AG04450 (cell line): ENCODE measurements around the gene SMOC1. TPM values are rescaled to one million over a fixed set of nuclear protein-coding genes. Genes with fewer than 3 reads are reported as not detected.

Experiments
- CTCF ChIA-PET: fragments of 300-600, 350-600 bp; formaldehyde crosslinking; extraction: SDS; loops from one replicate; lab custom pipeline; 2022; ENCODE audit warnings: antibody characterized with exemption, inconsistent platforms; lab: Charles Lee
- POLR2A ChIA-PET: fragments of 350-600 bp; formaldehyde crosslinking; extraction: SDS; loops from one replicate; lab custom pipeline; 2021; ENCODE audit warnings: antibody characterized with exemption, inconsistent platforms; lab: Yijun Ruan, JAX
- DNase-seq: peaks from one replicate; pipeline ENCODE4 v3.0.0-alpha.2; 2011; ENCODE audit warnings: low read depth, low spot score
- H3K27ac ChIP-seq: one replicate; pipeline ENCODE4 v1.5.1; 2012; ENCODE audit warnings: low read depth, low read length, control low read depth
- H3K27me3 ChIP-seq: one replicate; pipeline ENCODE4 v1.6.0; 2012; ENCODE audit warnings: low read length; ENCODE audit not compliant: control insufficient read depth, insufficient read depth
- H3K4me3 ChIP-seq: 2 replicates; pipeline ENCODE4 v1.5.1; 2011; ENCODE audit warnings: mild to moderate bottlenecking, low read depth, low read length, control low read depth
- H3K9me3 ChIP-seq: 2 replicates; pipeline ENCODE4 v1.5.1; 2012; ENCODE audit warnings: low read length; ENCODE audit not compliant: control insufficient read depth, insufficient read depth
- CTCF ChIP-seq: IDR thresholded peaks from 2 replicates; pipeline ENCODE4 v1.5.1; 2011; ENCODE audit warnings: low read depth, low read length, control low read depth, inconsistent platforms
- polyA plus RNA-seq: library from polyadenylated mRNA; depleted of rRNA; stranded (reverse); fragments of >200 nt; gene quantifications from 2 replicates; pipeline ENCODE4 v1.2.3, GENCODE V29; 2011

Gene SMOC1
- polyA plus RNA-seq, 1 experiment, result 19.2 TPM

- ChIA-PET CTCF (no interaction called here), POLR2A (no interaction called here)
- no peak for DNase-seq
- peaks cover 15% of the 10 kb centered on the region for H3K27me3 ChIP-seq
- no peak overlapping the region for H3K27ac ChIP-seq
- no peaks in the 10 kb centered on the region for H3K9me3 ChIP-seq
- TF ChIP-seq CTCF, result no peak
- no peak overlapping the region for H3K4me3 ChIP-seq
Measured at GRCh38 chr14:70049605-70050004, 170.4 kb downstream of the SMOC1 start.

GRCh38 chr14:70050136-70050535 is 170.9 kb downstream of the SMOC1 start:
- DNase-seq, result no peak
- ChIA-PET CTCF (no interaction called here), POLR2A (no interaction called here)
- Histone ChIP-seq H3K4me3 (no peak overlapping the region), H3K9me3 (no peaks in the 10 kb centered on the region), H3K27me3 (peaks cover 15% of the 10 kb centered on the region), H3K27ac (no peak overlapping the region)
- no peak for TF ChIP-seq CTCF

GRCh38 chr14:70052990-70053389 is 173.8 kb downstream of the SMOC1 start:
- no peak for TF ChIP-seq CTCF
- no peaks in the 10 kb centered on the region for H3K9me3 ChIP-seq
- CTCF ChIA-PET, result interaction anchor here (0.8 to 2.3 kb wide), 3 partner anchors 21 to 176 kb away, joined by 3 to 7 read pairs (median 4); no protein-coding TSS in a partner anchor
- DNase-seq, result no peak
- no peak overlapping the region for H3K4me3 ChIP-seq
- peaks cover 11% of the 10 kb centered on the region for H3K27me3 ChIP-seq
- POLR2A ChIA-PET, result no interaction called here
- no peak overlapping the region for H3K27ac ChIP-seq

- no peak for TF ChIP-seq CTCF
- ChIA-PET CTCF (interaction anchor here (1.5 kb wide), 1 partner anchor 16 kb away, joined by 5 read pairs; no protein-coding TSS in a partner anchor), POLR2A (no interaction called here)
Measured at GRCh38 chr14:70057519-70058136, 178.4 kb downstream of the SMOC1 start.

GRCh38 chr14:70059545-70059944 is 180.3 kb downstream of the SMOC1 start:
- TF ChIP-seq CTCF, result no peak
- ChIA-PET POLR2A (no interaction called here), CTCF (no interaction called here)
- no peaks in the 10 kb centered on the region for H3K9me3 ChIP-seq
- H3K27ac ChIP-seq, result no peak overlapping the region
- no peak overlapping the region for H3K4me3 ChIP-seq
- DNase-seq, result no peak
- H3K27me3 ChIP-seq, result peaks cover 10% of the 10 kb centered on the region

More at GRCh38 chr14:70057519-70058136, 178.4 kb downstream of the SMOC1 start:
- H3K4me3 ChIP-seq, result no peak overlapping the region
- peaks cover 2% of the 10 kb centered on the region for H3K27me3 ChIP-seq
- H3K9me3 ChIP-seq, result no peaks in the 10 kb centered on the region
- H3K27ac ChIP-seq, result no peak overlapping the region
- DNase-seq, result no peak
